Caco-2 (cell line): Measurements from ENCODE around the gene CAMKK1. TPM values are rescaled to one million over a fixed set of nuclear protein-coding genes. Genes with fewer than 3 reads are reported as not detected.

Source experiments
- BruUV-seq: library from RNA; stranded (reverse); fragments of 400-500 nt; replicated peaks from 2 replicates; lab custom pipeline; 2021; lab: Mats Ljungman, UMichigan
- CTCF ChIA-PET: fragments of 300-600 bp; sonication (Branson Sonifier 250); formaldehyde crosslinking; loops from one replicate; lab custom pipeline; 2022; ENCODE audit warnings: antibody characterized with exemption; lab: Charles Lee
- POLR2A ChIA-PET: fragments of 300-600 bp; sonication (Branson Sonifier 250); formaldehyde crosslinking; loops from one replicate; lab custom pipeline; 2022; ENCODE audit warnings: antibody characterized with exemption; lab: Charles Lee
- DNase-seq, 2 experiments: peaks; one replicate each; pipeline versions ENCODE4 v3.0.0 to v3.0.0-alpha.2; 2020 to 2022
- H3K27me3 ChIP-seq: replicated peaks from 2 replicates; pipeline ENCODE4 v1.6.0; 2011; ENCODE audit warnings: low read length; ENCODE audit not compliant: control insufficient read depth, insufficient read depth
- H3K36me3 ChIP-seq: 2 replicates; pipeline ENCODE4 v1.5.1; 2011; ENCODE audit warnings: low read length; ENCODE audit not compliant: control insufficient read depth, insufficient read depth
- H3K4me1 ChIP-seq: fragments of 250-450 bp; sonication (Bioruptor Pico); 2 replicates; pipeline ENCODE4 v1.5.1; 2020; ENCODE audit warnings: mild to moderate bottlenecking
- H3K4me3 ChIP-seq: 2 replicates; pipeline ENCODE4 v1.5.1; 2011; ENCODE audit warnings: low read depth, mild to moderate bottlenecking, control low read depth, low read length
- H3K9me3 ChIP-seq: fragments of 250-450 bp; sonication (Bioruptor Pico); 2 replicates; pipeline ENCODE4 v1.5.1; 2020; ENCODE audit warnings: mild to moderate bottlenecking, moderate library complexity
- H3K27ac Mint-ChIP-seq: one replicate; pipeline ENCODE4 v1.8.0; 2022; ENCODE audit warnings: mixed read lengths; ENCODE audit not compliant: unreplicated experiment
- H3K27me3 Mint-ChIP-seq: one replicate; pipeline ENCODE4 v1.8.0; 2022; ENCODE audit warnings: mixed read lengths; ENCODE audit not compliant: insufficient read depth, unreplicated experiment
- H3K36me3 Mint-ChIP-seq: one replicate; pipeline ENCODE4 v1.8.0; 2022; ENCODE audit warnings: mild to moderate bottlenecking, mixed read lengths; ENCODE audit not compliant: insufficient read depth, unreplicated experiment
- H3K4me1 Mint-ChIP-seq: one replicate; pipeline ENCODE4 v1.8.0; 2022; ENCODE audit warnings: low read depth, mixed read lengths; ENCODE audit not compliant: unreplicated experiment
- H3K4me3 Mint-ChIP-seq: one replicate; pipeline ENCODE4 v1.8.0; 2022; ENCODE audit warnings: mild to moderate bottlenecking, moderate library complexity, mixed read lengths; ENCODE audit not compliant: unreplicated experiment
- H3K9me3 Mint-ChIP-seq: one replicate; pipeline ENCODE4 v1.8.0; 2022; ENCODE audit warnings: mixed read lengths; ENCODE audit not compliant: unreplicated experiment
- intact Hi-C: fragments of 100-400 bp; cut with micrococcal nuclease; formaldehyde crosslinking; loops from one replicate; pipeline ENCODE4 v1.10.0; 2022; ENCODE audit not compliant: unreplicated experiment
- total RNA-seq: library from RNA; stranded (reverse); gene quantifications from 2 replicates; pipeline ENCODE4 v1.2.3, GENCODE V29; 2022
- TF ChIP-seq, protein P1 (sequence below), 2 experiments: fragments of 200-600 bp in 1 of 2; IDR thresholded peaks; 1 replicate in 1 of 2; 2 replicates in 1 of 2; pipeline versions ENCODE4 v1.5.1 to v1.8.0; 2011 to 2022; ENCODE audit warnings: antibody characterized with exemption in 1 of 2, control low read depth in 1 of 2, inconsistent platforms in 1 of 2, low read depth in 1 of 2, low read length in 1 of 2, mild to moderate bottlenecking in 1 of 2, moderate library complexity in 1 of 2; ENCODE audit not compliant: insufficient read depth in 1 of 2, severe bottlenecking in 1 of 2, unreplicated experiment in 1 of 2

Gene CAMKK1
- total RNA-seq, 1 experiment from 2014 or later: 1.9 TPM

DNA sequence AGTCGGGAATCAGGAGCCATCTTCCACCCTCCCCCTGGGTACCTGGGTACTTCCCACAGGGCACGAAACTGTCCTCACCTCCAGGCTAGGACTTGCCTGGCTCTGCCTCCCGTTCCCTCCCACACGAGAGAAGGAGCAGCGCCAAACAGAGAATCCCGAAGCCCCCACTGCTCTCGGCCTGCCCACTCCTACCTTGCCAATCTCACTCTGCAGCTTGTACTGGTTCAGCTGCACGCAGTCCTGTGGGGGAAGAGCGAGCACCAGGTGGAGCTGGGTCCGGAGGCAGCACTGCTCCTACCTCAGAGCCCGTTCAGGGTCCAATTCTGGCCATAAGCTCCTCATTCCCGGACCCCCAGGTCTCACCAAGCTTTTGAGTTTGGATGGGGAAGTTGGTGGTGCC lies 8.7 kb downstream of the CAMKK1 start:
- no peaks in the 10 kb centered on the region for H3K36me3 Mint-ChIP-seq
- BruUV-seq: no TSS peak
- H3K4me1 ChIP-seq: no peaks in the 10 kb centered on the region
- CTCF ChIA-PET: no interaction called here
- no peaks in the 10 kb centered on the region for H3K36me3 ChIP-seq
- POLR2A ChIA-PET: no interaction called here
- H3K4me3 Mint-ChIP-seq: no peak overlapping the region
- no peak overlapping the region for H3K27ac Mint-ChIP-seq
- no peaks in the 10 kb centered on the region for H3K9me3 Mint-ChIP-seq
- no peak for DNase-seq
- no peaks in the 10 kb centered on the region for H3K9me3 ChIP-seq
- H3K4me3 ChIP-seq: no peak overlapping the region
- TF ChIP-seq, protein P1, sequence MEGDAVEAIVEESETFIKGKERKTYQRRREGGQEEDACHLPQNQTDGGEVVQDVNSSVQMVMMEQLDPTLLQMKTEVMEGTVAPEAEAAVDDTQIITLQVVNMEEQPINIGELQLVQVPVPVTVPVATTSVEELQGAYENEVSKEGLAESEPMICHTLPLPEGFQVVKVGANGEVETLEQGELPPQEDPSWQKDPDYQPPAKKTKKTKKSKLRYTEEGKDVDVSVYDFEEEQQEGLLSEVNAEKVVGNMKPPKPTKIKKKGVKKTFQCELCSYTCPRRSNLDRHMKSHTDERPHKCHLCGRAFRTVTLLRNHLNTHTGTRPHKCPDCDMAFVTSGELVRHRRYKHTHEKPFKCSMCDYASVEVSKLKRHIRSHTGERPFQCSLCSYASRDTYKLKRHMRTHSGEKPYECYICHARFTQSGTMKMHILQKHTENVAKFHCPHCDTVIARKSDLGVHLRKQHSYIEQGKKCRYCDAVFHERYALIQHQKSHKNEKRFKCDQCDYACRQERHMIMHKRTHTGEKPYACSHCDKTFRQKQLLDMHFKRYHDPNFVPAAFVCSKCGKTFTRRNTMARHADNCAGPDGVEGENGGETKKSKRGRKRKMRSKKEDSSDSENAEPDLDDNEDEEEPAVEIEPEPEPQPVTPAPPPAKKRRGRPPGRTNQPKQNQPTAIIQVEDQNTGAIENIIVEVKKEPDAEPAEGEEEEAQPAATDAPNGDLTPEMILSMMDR (IDR thresholded peaks at IDR 0.05; ENCODE audit: insufficient read depth in 1 of 2, low read depth in 1 of 2, low read length in 1 of 2, severe bottlenecking in 1 of 2, unreplicated experiment in 1 of 2): no peak
- intact Hi-C loops: no loop called here
- no peaks in the 10 kb centered on the region for H3K4me1 Mint-ChIP-seq
- no peaks in the 10 kb centered on the region for H3K27me3 ChIP-seq
- no peaks in the 10 kb centered on the region for H3K27me3 Mint-ChIP-seq

DNA sequence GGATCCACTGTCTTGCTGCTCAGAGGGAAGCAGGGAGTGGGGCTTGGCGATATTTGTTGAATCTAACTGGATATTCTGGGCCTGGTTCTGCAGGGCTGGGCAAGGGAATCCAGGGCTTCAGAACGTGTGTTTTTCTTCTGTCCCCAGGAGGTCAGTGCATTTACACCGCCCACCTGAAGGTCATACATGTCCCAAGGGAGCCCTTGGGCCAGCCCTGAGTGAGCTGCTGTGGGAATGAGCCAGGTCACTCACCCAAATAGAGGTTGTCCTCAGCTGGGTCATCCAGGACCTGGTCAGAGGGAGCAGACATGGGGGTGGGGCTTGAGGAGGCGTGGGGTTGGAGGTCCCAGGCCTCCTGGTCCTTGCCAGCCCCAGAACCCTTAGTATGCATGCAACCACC lies 10.6 kb downstream of the CAMKK1 start:
- DNase-seq: no peak
- no peaks in the 10 kb centered on the region for H3K36me3 ChIP-seq
- no peak overlapping the region for H3K4me3 Mint-ChIP-seq
- POLR2A ChIA-PET: no interaction called here
- intact Hi-C loops: no loop called here
- H3K27me3 Mint-ChIP-seq: no peaks in the 10 kb centered on the region
- H3K27ac Mint-ChIP-seq: no peak overlapping the region
- TF ChIP-seq, protein P1 (IDR thresholded peaks at IDR 0.05; ENCODE audit: insufficient read depth in 1 of 2, low read depth in 1 of 2, low read length in 1 of 2, severe bottlenecking in 1 of 2, unreplicated experiment in 1 of 2): no peak
- no TSS peak for BruUV-seq
- H3K4me1 ChIP-seq: no peaks in the 10 kb centered on the region
- no peaks in the 10 kb centered on the region for H3K4me1 Mint-ChIP-seq
- H3K9me3 ChIP-seq: no peaks in the 10 kb centered on the region
- no peak overlapping the region for H3K4me3 ChIP-seq
- H3K27me3 ChIP-seq: no peaks in the 10 kb centered on the region
- no peaks in the 10 kb centered on the region for H3K9me3 Mint-ChIP-seq
- CTCF ChIA-PET: no interaction called here
- no peaks in the 10 kb centered on the region for H3K36me3 Mint-ChIP-seq

DNA sequence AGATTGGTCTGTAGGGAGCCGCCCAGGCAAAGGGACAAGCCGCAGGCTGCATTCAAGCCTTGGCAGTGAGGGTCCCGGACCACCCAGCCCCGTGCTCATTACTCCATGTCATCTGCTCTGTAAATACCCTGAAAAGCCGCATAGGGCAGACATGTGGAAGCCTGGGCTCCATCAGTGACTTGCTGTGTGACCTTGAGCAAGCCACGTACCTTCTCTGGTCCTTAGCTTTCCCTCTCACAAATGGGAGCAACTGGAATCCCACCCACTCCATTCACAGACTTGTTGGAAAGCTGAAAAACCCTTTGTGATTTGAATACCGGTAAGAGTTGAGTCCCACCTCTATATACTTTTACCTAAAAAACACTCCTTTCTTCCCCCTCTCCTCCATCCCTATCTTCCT lies 11.9 kb downstream of the CAMKK1 start:
- Mint-ChIP-seq H3K4me1 (no peaks in the 10 kb centered on the region), H3K36me3 (no peaks in the 10 kb centered on the region), H3K27me3 (no peaks in the 10 kb centered on the region), H3K9me3 (no peaks in the 10 kb centered on the region), H3K4me3 (no peak overlapping the region), H3K27ac (no peak overlapping the region)
- DNase-seq: no peak
- TF ChIP-seq, protein P1 (IDR thresholded peaks at IDR 0.05; ENCODE audit: insufficient read depth in 1 of 2, low read depth in 1 of 2, low read length in 1 of 2, severe bottlenecking in 1 of 2, unreplicated experiment in 1 of 2): no peak
- Histone ChIP-seq H3K9me3 (no peaks in the 10 kb centered on the region), H3K36me3 (no peaks in the 10 kb centered on the region), H3K4me1 (no peaks in the 10 kb centered on the region), H3K4me3 (no peak overlapping the region), H3K27me3 (no peaks in the 10 kb centered on the region)
- ChIA-PET CTCF (no interaction called here), POLR2A (no interaction called here)
- intact Hi-C loops: no loop called here
- BruUV-seq: no TSS peak
